Measurements from ENCODE around the gene PIAS2.

The PIAS2 gene

GRCh38 chr18:46756025-46756558 is 161.2 kb downstream of the PIAS2 start:
- no peak overlapping the region for H3K4me3 ChIP-seq (ENCODE audit: low read depth, low read length)
- TF ChIP-seq CTCF (IDR thresholded peaks at IDR 0.05; ENCODE audit: low read depth, low read length), result no peak

- no peak for TF ChIP-seq CTCF (IDR thresholded peaks at IDR 0.05; ENCODE audit: low read depth, low read length)
- no peak overlapping the region for H3K4me3 ChIP-seq (ENCODE audit: low read depth, low read length)
Measured at GRCh38 chr18:46755315-46756024, 161.8 kb downstream of the PIAS2 start.

- no peak overlapping the region for H3K4me3 ChIP-seq (ENCODE audit: low read depth, low read length)
- TF ChIP-seq CTCF (IDR thresholded peaks at IDR 0.05; ENCODE audit: low read depth, low read length), result no peak
Measured at GRCh38 chr18:46754661-46755292, 162.5 kb downstream of the PIAS2 start.

- no peak overlapping the region for H3K4me3 ChIP-seq (ENCODE audit: low read depth, low read length)
- no peak for TF ChIP-seq CTCF (IDR thresholded peaks at IDR 0.05; ENCODE audit: low read depth, low read length)
Measured at GRCh38 chr18:46754188-46754587, 163.1 kb downstream of the PIAS2 start.
